ENCODE results near the gene CPNE8. TPM values are rescaled to one million over a fixed set of nuclear protein-coding genes. Genes with fewer than 3 reads are reported as not detected.

CPNE8 gene
- total RNA-seq, 1 experiment from 2014 or later, result 23.6 TPM

GRCh38 chr12:38713294-38713693 lies 192.1 kb downstream of the CPNE8 start:
- in situ Hi-C loops (cut with HindIII; ENCODE audit: low pct_unique_long_range_greater_than_20kb, low sequenced_read_pairs), result no loop called here
- ATAC-seq (no peak), DNase-seq (ENCODE audit: low read depth, low spot score) (no peak)
- no peaks in the 10 kb centered on the region for H3K9me3 ChIP-seq (ENCODE audit: control insufficient read depth, insufficient read depth, low read depth, low read length)
- H3K4me1 ChIP-seq (ENCODE audit: control insufficient read depth, insufficient read depth, low read length), result no peaks in the 10 kb centered on the region
- TF ChIP-seq TCF7L2 (IDR thresholded peaks at IDR 0.05; ENCODE audit: low read depth, low read length), result no peak
- no peak for TF ChIP-seq POLR2AphosphoS5 (IDR thresholded peaks at IDR 0.05; ENCODE audit: low read depth, low read length)
- TF ChIP-seq REST (IDR thresholded peaks at IDR 0.05; ENCODE audit: insufficient read depth in 1 of 2, low read depth in 2 of 2, low read length in 1 of 2), result no peak
- no peak for TF ChIP-seq CTCF (IDR thresholded peaks at IDR 0.05)
- no peak for TF ChIP-seq SIN3A (IDR thresholded peaks at IDR 0.05; ENCODE audit: borderline replicate concordance, insufficient read depth, low read depth, low read length)
- BruUV-seq (replicated peaks), result no TSS peak
- ChIA-PET POLR2A (interaction anchor here (0.5 kb wide), 1 partner anchor 26 kb away, joined by 8 read pairs; no protein-coding TSS in a partner anchor), CTCF (no interaction called here)
- intact Hi-C loops (cut with micrococcal nuclease; ENCODE audit: unreplicated experiment), result no loop called here
- no peak overlapping the region for H3K27ac ChIP-seq (ENCODE audit: low read length)
- H3K27me3 ChIP-seq (ENCODE audit: control insufficient read depth, insufficient read depth, low read length), result no peaks in the 10 kb centered on the region
- H3K4me3 ChIP-seq (ENCODE audit: low read depth in 2 of 2, low read length in 2 of 2), result no peak overlapping the region
- H3K36me3 ChIP-seq (ENCODE audit: control insufficient read depth, insufficient read depth, low read length), result no peaks in the 10 kb centered on the region

GRCh38 chr12:38711054-38711453 lies 194.3 kb downstream of the CPNE8 start:
- TF ChIP-seq SIN3A (IDR thresholded peaks at IDR 0.05; ENCODE audit: borderline replicate concordance, insufficient read depth, low read depth, low read length) (no peak), REST (IDR thresholded peaks at IDR 0.05; ENCODE audit: insufficient read depth in 1 of 2, low read depth in 2 of 2, low read length in 1 of 2) (no peak), TCF7L2 (IDR thresholded peaks at IDR 0.05; ENCODE audit: low read depth, low read length) (no peak), CTCF (IDR thresholded peaks at IDR 0.05) (no peak), POLR2AphosphoS5 (IDR thresholded peaks at IDR 0.05; ENCODE audit: low read depth, low read length) (no peak)
- Histone ChIP-seq H3K4me3 (ENCODE audit: low read depth in 2 of 2, low read length in 2 of 2) (no peak overlapping the region), H3K4me1 (ENCODE audit: control insufficient read depth, insufficient read depth, low read length) (no peaks in the 10 kb centered on the region), H3K27me3 (ENCODE audit: control insufficient read depth, insufficient read depth, low read length) (no peaks in the 10 kb centered on the region), H3K27ac (ENCODE audit: low read length) (no peak overlapping the region), H3K9me3 (ENCODE audit: control insufficient read depth, insufficient read depth, low read depth, low read length) (no peaks in the 10 kb centered on the region), H3K36me3 (ENCODE audit: control insufficient read depth, insufficient read depth, low read length) (no peaks in the 10 kb centered on the region)
- intact Hi-C loops (cut with micrococcal nuclease; ENCODE audit: unreplicated experiment) (no loop called here), in situ Hi-C loops (cut with HindIII; ENCODE audit: low pct_unique_long_range_greater_than_20kb, low sequenced_read_pairs) (no loop called here)
- ATAC-seq, result no peak
- DNase-seq (ENCODE audit: low read depth, low spot score), result no peak
- ChIA-PET POLR2A (no interaction called here), CTCF (no interaction called here)
- no TSS peak for BruUV-seq (replicated peaks)

Measured in Panc1 (cell line).